Measurements from ENCODE around the gene DNAAF1.

The DNAAF1 gene

GRCh38 chr16:84180519-84181140, 35.5 kb downstream of the DNAAF1 start:
- no peak for DNase-seq (ENCODE audit: insufficient read length, low spot score)
- FAIRE-seq, result no peak
- TF ChIP-seq POLR2A (IDR thresholded peaks at IDR 0.05; ENCODE audit: low read depth, low read length) (no peak), SPI1 (IDR thresholded peaks at IDR 0.05; ENCODE audit: low read depth, low read length) (no peak), POU2F2 (IDR thresholded peaks at IDR 0.05; ENCODE audit: low read depth, low read length) (no peak), TAF1 (IDR thresholded peaks at IDR 0.05; ENCODE audit: low read depth, low read length) (no peak), PAX5 (IDR thresholded peaks at IDR 0.05; ENCODE audit: insufficient read depth, low read length, severe bottlenecking) (no peak), POLR2AphosphoS5 (IDR thresholded peaks at IDR 0.05; ENCODE audit: low read depth, low read length) (no peak)

DNA sequence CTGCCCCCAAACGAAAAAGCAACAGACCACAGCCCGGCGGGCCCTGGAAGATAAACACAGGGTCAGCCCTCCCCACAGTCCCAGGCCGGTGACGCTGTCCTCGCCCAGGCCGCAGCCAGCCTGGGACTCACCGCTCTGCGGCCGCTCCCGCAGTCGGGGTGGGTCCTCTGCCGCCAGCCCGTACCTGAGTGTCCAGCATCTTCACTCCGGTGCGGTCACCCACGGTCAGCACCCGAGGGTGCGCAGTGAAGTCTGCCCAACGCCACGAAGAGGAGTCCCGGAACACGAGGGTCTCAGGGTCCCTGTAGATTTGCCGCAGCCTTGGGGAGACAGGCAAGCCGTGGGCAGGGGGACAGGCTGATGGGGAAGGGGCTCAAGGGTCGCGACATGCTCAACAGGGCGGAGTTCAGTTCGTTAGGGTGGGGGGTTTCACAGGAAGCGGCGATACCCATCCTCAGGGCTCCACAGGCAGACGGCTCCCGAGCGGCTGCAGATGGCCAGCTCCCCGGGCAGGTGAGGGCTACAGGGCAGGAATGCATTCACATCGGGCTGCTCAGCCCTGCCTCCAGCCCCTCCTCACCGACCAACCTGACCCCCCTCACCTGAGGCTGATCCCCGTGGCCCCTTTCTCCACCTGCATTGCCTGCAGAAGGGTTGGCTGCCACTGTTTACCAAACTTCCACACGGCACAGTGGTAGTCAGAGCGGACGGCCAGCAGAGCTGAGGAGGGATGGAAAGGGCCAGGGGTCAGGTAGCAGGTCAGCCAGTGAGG, 36.2 kb downstream of the DNAAF1 start:
- DNase-seq (ENCODE audit: insufficient read length, low spot score), result no peak
- no peak for FAIRE-seq
- TF ChIP-seq POLR2A (IDR thresholded peaks at IDR 0.05; ENCODE audit: low read depth, low read length), result no peak
- TF ChIP-seq POLR2AphosphoS5 (IDR thresholded peaks at IDR 0.05; ENCODE audit: low read depth, low read length), result no peak
- TF ChIP-seq POU2F2 (IDR thresholded peaks at IDR 0.05; ENCODE audit: low read depth, low read length), result no peak
- TF ChIP-seq TAF1 (IDR thresholded peaks at IDR 0.05; ENCODE audit: low read depth, low read length), result no peak
- TF ChIP-seq PAX5 (IDR thresholded peaks at IDR 0.05; ENCODE audit: insufficient read depth, low read length, severe bottlenecking), result no peak
- TF ChIP-seq SPI1 (IDR thresholded peaks at IDR 0.05; ENCODE audit: low read depth, low read length), result no peak

- DNase-seq (ENCODE audit: insufficient read length, low spot score) (no peak), FAIRE-seq (no peak)
- TF ChIP-seq TAF1 (IDR thresholded peaks at IDR 0.05; ENCODE audit: low read depth, low read length) (no peak), PAX5 (IDR thresholded peaks at IDR 0.05; ENCODE audit: insufficient read depth, low read length, severe bottlenecking) (no peak), POU2F2 (IDR thresholded peaks at IDR 0.05; ENCODE audit: low read depth, low read length) (no peak), SPI1 (IDR thresholded peaks at IDR 0.05; ENCODE audit: low read depth, low read length) (no peak), POLR2A (IDR thresholded peaks at IDR 0.05; ENCODE audit: low read depth, low read length) (no peak), POLR2AphosphoS5 (IDR thresholded peaks at IDR 0.05; ENCODE audit: low read depth, low read length) (no peak)
Measured at GRCh38 chr16:84182104-84182503, 37.0 kb downstream of the DNAAF1 start.

DNA sequence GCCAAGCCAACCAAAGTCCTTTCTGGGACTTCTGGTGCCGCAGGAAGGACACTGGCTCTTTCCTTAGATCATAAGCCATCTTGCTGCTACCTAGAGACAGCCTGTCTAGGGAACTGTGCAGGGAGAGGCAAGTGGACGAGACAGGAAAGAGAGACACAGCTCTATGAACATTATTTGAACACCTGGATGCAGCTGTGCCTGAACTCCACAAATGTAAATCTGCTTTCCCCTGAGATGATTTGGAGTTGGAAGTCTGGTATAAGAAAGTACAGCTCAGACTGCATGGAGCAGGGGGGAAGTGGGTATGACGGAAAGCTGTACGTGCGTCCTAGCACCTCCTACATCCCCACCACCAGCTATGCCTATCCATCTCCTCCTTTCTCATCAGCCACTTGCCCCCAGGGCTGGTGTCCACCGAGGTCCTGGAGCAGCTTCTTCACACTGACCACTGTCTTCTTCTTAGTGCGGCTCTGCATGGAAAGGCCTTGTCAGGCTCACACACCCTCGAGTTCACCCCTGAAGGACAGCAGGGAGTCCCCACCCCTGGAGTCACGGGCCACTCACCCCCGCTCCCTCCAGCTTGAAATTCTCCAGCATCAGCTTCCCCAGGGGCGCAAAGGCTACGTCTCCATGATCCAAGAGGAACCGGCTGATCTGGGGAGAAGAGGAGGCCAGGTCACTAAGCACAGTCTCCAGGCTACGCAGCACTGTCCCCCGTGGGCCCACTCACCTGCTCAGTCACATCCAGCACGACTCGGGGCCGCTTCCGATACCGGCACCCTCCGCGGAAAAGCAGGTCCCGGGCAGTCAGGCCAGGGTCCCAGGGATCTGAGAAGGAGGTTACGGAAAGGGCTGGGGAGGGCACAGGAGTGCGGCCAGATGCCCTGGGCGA, 37.8 kb downstream of the DNAAF1 start:
- FAIRE-seq (no peak), DNase-seq (ENCODE audit: insufficient read length, low spot score) (no peak)
- no peak for TF ChIP-seq POU2F2 (IDR thresholded peaks at IDR 0.05; ENCODE audit: low read depth, low read length)
- TF ChIP-seq POLR2AphosphoS5 (IDR thresholded peaks at IDR 0.05; ENCODE audit: low read depth, low read length), result no peak
- no peak for TF ChIP-seq PAX5 (IDR thresholded peaks at IDR 0.05; ENCODE audit: insufficient read depth, low read length, severe bottlenecking)
- TF ChIP-seq TAF1 (IDR thresholded peaks at IDR 0.05; ENCODE audit: low read depth, low read length), result no peak
- TF ChIP-seq POLR2A (IDR thresholded peaks at IDR 0.05; ENCODE audit: low read depth, low read length), result no peak
- no peak for TF ChIP-seq SPI1 (IDR thresholded peaks at IDR 0.05; ENCODE audit: low read depth, low read length)

GRCh38 chr16:84183572-84183875, 38.4 kb downstream of the DNAAF1 start:
- TF ChIP-seq SPI1 (IDR thresholded peaks at IDR 0.05; ENCODE audit: low read depth, low read length) (no peak), PAX5 (IDR thresholded peaks at IDR 0.05; ENCODE audit: insufficient read depth, low read length, severe bottlenecking) (no peak), POLR2AphosphoS5 (IDR thresholded peaks at IDR 0.05; ENCODE audit: low read depth, low read length) (no peak), POU2F2 (IDR thresholded peaks at IDR 0.05; ENCODE audit: low read depth, low read length) (no peak)
- FAIRE-seq (no peak), DNase-seq (ENCODE audit: insufficient read length, low spot score) (no peak)

- DNase-seq (ENCODE audit: insufficient read length, low spot score) (no peak), FAIRE-seq (no peak)
- TF ChIP-seq POLR2AphosphoS5 (IDR thresholded peaks at IDR 0.05; ENCODE audit: low read depth, low read length) (no peak), SPI1 (IDR thresholded peaks at IDR 0.05; ENCODE audit: low read depth, low read length) (no peak), PAX5 (IDR thresholded peaks at IDR 0.05; ENCODE audit: insufficient read depth, low read length, severe bottlenecking) (no peak), TAF1 (IDR thresholded peaks at IDR 0.05; ENCODE audit: low read depth, low read length) (no peak), POU2F2 (IDR thresholded peaks at IDR 0.05; ENCODE audit: low read depth, low read length) (no peak), POLR2A (IDR thresholded peaks at IDR 0.05; ENCODE audit: low read depth, low read length) (no peak)
Measured at GRCh38 chr16:84183911-84184591, 38.9 kb downstream of the DNAAF1 start.

GRCh38 chr16:84184775-84185174, 39.7 kb downstream of the DNAAF1 start:
- no peak for FAIRE-seq
- DNase-seq (ENCODE audit: insufficient read length, low spot score), result no peak
- TF ChIP-seq POLR2A (IDR thresholded peaks at IDR 0.05; ENCODE audit: low read depth, low read length) (no peak), POLR2AphosphoS5 (IDR thresholded peaks at IDR 0.05; ENCODE audit: low read depth, low read length) (no peak), TAF1 (IDR thresholded peaks at IDR 0.05; ENCODE audit: low read depth, low read length) (no peak), SPI1 (IDR thresholded peaks at IDR 0.05; ENCODE audit: low read depth, low read length) (no peak), PAX5 (IDR thresholded peaks at IDR 0.05; ENCODE audit: insufficient read depth, low read length, severe bottlenecking) (no peak), POU2F2 (IDR thresholded peaks at IDR 0.05; ENCODE audit: low read depth, low read length) (no peak)

DNA sequence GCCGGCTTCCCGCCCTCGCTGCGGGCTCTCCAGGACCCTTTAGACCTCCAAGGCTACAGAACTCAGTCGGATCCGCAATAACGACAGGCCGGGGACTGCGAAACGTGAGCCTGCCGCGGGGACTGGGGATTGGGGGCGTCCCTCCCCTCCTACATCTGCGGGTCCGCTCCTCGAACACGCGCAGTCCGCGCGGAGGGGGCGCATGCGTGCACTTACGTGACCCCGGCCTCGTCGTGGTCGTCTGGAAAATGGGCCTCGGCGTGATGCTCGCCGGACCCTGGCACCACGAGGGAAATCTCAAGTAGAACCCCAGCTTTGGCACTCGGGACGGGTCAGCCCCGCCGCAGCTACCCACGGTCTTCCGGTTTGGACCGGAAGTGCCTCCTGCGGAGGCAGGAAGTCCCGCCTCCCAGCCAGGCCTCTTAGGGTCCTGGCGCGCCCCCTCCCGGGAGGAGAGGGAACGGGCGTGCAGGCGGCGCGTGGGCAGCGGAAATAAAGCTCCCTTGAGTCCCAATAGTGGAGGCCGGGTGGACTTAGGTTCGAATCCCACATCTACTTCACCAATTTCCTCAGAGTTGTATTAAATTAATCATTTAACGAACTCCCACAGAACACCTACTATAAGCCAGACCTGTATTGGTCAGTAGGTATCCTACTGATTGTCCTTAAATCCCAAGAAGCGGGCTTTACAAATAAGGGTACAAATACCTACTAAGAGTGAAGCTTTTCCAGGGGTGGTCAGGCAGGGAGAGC, 41.8 kb downstream of the DNAAF1 start, which contains the start of gene TAF1C:
TAF1C (minus strand) TSS at position 373 of the 753 bp plus-strand sequence. CDS start 2,069 bp downstream, outside the sequence.
- peak; percentile 99 for DNase-seq (ENCODE audit: insufficient read length, low spot score)
- TF ChIP-seq SPI1 (IDR thresholded peaks at IDR 0.05; ENCODE audit: low read depth, low read length), result no peak
- peak; percentile 78 for TF ChIP-seq POLR2AphosphoS5 (IDR thresholded peaks at IDR 0.05; ENCODE audit: low read depth, low read length)
- TF ChIP-seq POLR2A (IDR thresholded peaks at IDR 0.05; ENCODE audit: low read depth, low read length), result peak; percentile 63
- TF ChIP-seq TAF1 (IDR thresholded peaks at IDR 0.05; ENCODE audit: low read depth, low read length), result 0 out of 2 replicates have a peak, but pooled peaks have one; percentile 48
- TF ChIP-seq POU2F2 (IDR thresholded peaks at IDR 0.05; ENCODE audit: low read depth, low read length), result peak; percentile 33; the same call in 1 of the 2 replicates
- peak; percentile 53 for TF ChIP-seq PAX5 (IDR thresholded peaks at IDR 0.05; ENCODE audit: insufficient read depth, low read length, severe bottlenecking)
- FAIRE-seq, result peak; percentile 84
